Measurements from ENCODE around the gene HMOX2.

HMOX2 gene

DNA sequence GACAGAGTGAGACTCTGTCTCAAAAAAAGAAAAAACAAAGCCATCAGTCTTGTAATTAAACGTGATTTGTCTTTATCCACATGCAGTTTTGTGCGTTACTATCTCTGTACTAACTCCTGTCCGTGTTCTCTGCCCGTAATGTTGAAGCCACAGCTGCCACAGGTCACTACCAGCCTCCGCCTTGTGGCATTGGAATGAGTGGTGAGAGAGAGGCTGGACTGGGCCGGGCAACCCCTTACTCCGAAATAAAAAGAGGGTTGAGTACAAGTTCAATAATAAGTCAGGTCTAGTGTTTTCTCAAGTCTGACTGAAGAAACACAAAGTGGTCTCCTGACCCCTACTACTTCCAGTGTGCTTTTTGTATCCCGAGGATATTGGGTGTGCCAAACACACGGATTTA lies 45.2 kb upstream of the HMOX2 start:
- H2BK12ac ChIP-seq (ENCODE audit: low read length in 2 of 2) = no peak overlapping the region
- H3K27me3 ChIP-seq (ENCODE audit: control insufficient read depth in 1 of 2, insufficient read depth in 1 of 2, low read length in 2 of 2) = no peaks in the 10 kb centered on the region
- no peak overlapping the region for H2BK5ac ChIP-seq (ENCODE audit: low read depth, low read length, poor library complexity, severe bottlenecking)
- peaks cover 3% of the 10 kb centered on the region for H3K4me1 ChIP-seq (ENCODE audit: control insufficient read depth, insufficient read depth, low read depth, low read length)
- 96% methylated on average over 9 of the region's 9 CpGs for WGBS
- H3K23ac ChIP-seq (ENCODE audit: low read length in 2 of 2) = no peak overlapping the region
- H2AFZ ChIP-seq (ENCODE audit: low read depth, low read length) = no peak overlapping the region
- no peaks in the 10 kb centered on the region for H3K9me3 ChIP-seq (ENCODE audit: control insufficient read depth, low read length)
- no peak overlapping the region for H3K27ac ChIP-seq (ENCODE audit: low read length, poor library complexity, severe bottlenecking)
- no peak overlapping the region for H4K8ac ChIP-seq (ENCODE audit: low read length)
- peaks cover 12 to 54% of the 10 kb centered on the region in 2 experiments for H3K36me3 ChIP-seq (ENCODE audit: control insufficient read depth in 1 of 2, insufficient read depth in 2 of 2, low read depth in 1 of 2, low read length in 2 of 2)
- H3K79me1 ChIP-seq (replicated peaks; ENCODE audit: low read length, poor library complexity, severe bottlenecking) = peaks cover 19% of the 10 kb centered on the region
- H4K91ac ChIP-seq (ENCODE audit: low read length) = no peak overlapping the region
- no peak overlapping the region for H3K4me2 ChIP-seq (ENCODE audit: low read length, poor library complexity, severe bottlenecking)
- no peak overlapping the region for H3K4me3 ChIP-seq (ENCODE audit: insufficient read depth in 1 of 2, low read depth in 1 of 2, low read length in 2 of 2)
- H2BK120ac ChIP-seq (ENCODE audit: low read depth, low read length) = no peak overlapping the region
- H2BK15ac ChIP-seq (ENCODE audit: low read depth, poor library complexity, severe bottlenecking) = no peak overlapping the region
- H2AK5ac ChIP-seq (ENCODE audit: low read length, severe bottlenecking) = no peak overlapping the region
- no peak for DNase-seq
- H3K9ac ChIP-seq (ENCODE audit: low read length) = no peak overlapping the region
- no peak overlapping the region for H3K14ac ChIP-seq (ENCODE audit: low read length in 2 of 2)
- no peak overlapping the region for H3K4ac ChIP-seq (ENCODE audit: low read depth in 1 of 2, low read length in 2 of 2)
- H3K18ac ChIP-seq (ENCODE audit: low read depth in 1 of 2, low read length in 2 of 2) = no peak overlapping the region

DNA sequence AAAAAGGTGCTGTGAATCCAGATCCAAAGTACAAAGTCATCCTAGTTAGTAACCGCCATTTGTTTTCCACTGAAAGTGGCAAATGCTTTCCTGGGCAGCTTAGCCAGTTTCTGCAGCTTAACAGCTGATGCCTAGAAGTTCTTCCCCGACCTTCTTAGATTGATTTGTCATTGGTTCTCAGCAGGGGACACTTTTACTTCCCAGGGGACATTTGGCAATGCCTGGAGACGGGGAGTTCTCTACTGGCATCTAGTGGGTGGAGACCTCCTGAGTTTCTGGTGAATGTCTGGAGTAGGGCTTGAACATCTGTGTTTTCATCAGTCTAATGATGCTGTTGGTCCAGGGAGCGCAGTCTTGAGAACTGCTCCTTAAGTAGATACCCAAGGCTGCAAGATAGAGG lies 43.0 kb upstream of the HMOX2 start:
- H2BK120ac ChIP-seq (ENCODE audit: low read depth, low read length) = no peak overlapping the region
- no peak overlapping the region for H3K4me2 ChIP-seq (ENCODE audit: low read length, poor library complexity, severe bottlenecking)
- H3K23ac ChIP-seq (ENCODE audit: low read length in 2 of 2) = no peak overlapping the region
- H4K8ac ChIP-seq (ENCODE audit: low read length) = no peak overlapping the region
- no peaks in the 10 kb centered on the region for H3K4me1 ChIP-seq (ENCODE audit: control insufficient read depth, insufficient read depth, low read depth, low read length)
- peaks cover 21 to 71% of the 10 kb centered on the region in 2 experiments for H3K36me3 ChIP-seq (ENCODE audit: control insufficient read depth in 1 of 2, insufficient read depth in 2 of 2, low read depth in 1 of 2, low read length in 2 of 2)
- H2AK5ac ChIP-seq (ENCODE audit: low read length, severe bottlenecking) = no peak overlapping the region
- no peak overlapping the region for H2BK15ac ChIP-seq (ENCODE audit: low read depth, poor library complexity, severe bottlenecking)
- H3K4ac ChIP-seq (ENCODE audit: low read depth in 1 of 2, low read length in 2 of 2) = no peak overlapping the region
- no peak overlapping the region for H2BK5ac ChIP-seq (ENCODE audit: low read depth, low read length, poor library complexity, severe bottlenecking)
- no peak for DNase-seq
- H3K4me3 ChIP-seq (ENCODE audit: insufficient read depth in 1 of 2, low read depth in 1 of 2, low read length in 2 of 2) = no peak overlapping the region
- peaks cover 27% of the 10 kb centered on the region for H3K79me1 ChIP-seq (replicated peaks; ENCODE audit: low read length, poor library complexity, severe bottlenecking)
- no peaks in the 10 kb centered on the region for H3K27me3 ChIP-seq (ENCODE audit: control insufficient read depth in 1 of 2, insufficient read depth in 1 of 2, low read length in 2 of 2)
- H3K27ac ChIP-seq (ENCODE audit: low read length, poor library complexity, severe bottlenecking) = no peak overlapping the region
- H2BK12ac ChIP-seq (ENCODE audit: low read length in 2 of 2) = no peak overlapping the region
- H2AFZ ChIP-seq (ENCODE audit: low read depth, low read length) = no peak overlapping the region
- no peak overlapping the region for H3K9ac ChIP-seq (ENCODE audit: low read length)
- H3K18ac ChIP-seq (ENCODE audit: low read depth in 1 of 2, low read length in 2 of 2) = no peak overlapping the region
- no peak overlapping the region for H3K14ac ChIP-seq (ENCODE audit: low read length in 2 of 2)
- H4K91ac ChIP-seq (ENCODE audit: low read length) = no peak overlapping the region
- WGBS = 84% methylated on average over 4 of the region's 4 CpGs
- H3K9me3 ChIP-seq (ENCODE audit: control insufficient read depth, low read length) = no peaks in the 10 kb centered on the region

DNA sequence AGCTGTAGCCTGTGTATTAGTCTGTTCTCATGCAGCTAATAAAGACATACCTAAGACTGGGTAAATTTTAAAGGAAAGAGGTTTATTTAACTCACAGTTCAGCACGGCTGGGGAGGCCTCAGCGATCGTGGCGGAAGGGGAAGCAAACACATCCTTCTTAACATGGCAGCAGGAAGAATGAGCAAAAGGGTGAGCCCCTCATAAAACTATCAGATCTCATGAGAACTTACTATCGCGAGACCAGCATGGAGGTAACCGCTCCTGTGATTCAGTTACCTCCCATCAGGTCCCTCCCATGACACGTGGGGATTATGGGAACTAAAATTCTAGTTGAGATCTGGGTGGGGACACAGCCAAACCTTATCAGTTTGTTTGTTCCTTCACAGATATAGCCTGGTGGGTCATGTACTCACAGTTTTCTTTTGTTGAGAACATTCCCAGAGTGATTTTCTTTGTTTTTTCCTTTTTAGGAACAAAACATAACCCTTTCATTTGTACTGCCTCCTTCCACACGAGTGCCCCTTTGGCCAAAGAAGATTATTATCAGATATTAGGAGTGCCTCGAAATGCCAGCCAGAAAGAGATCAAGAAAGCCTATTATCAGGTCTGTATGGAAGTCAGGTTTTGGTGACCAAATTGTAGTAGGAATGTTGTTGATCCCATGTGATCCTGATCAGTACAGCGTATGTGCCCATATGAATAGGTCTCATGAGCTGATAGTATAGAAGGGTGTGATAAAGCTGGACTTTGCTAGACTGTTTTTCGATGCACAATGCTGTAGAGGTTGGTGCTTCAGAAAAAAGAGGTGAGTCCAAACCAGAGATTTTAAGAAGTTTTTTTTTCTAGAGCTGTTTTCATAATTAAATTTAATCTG lies 42.0 kb upstream of the HMOX2 start:
- Histone ChIP-seq H2BK120ac (ENCODE audit: low read depth, low read length) (no peak overlapping the region), H3K36me3 (ENCODE audit: control insufficient read depth in 1 of 2, insufficient read depth in 2 of 2, low read depth in 1 of 2, low read length in 2 of 2) (peaks cover 19 to 78% of the 10 kb centered on the region in 2 experiments), H4K8ac (ENCODE audit: low read length) (no peak overlapping the region), H3K4me2 (ENCODE audit: low read length, poor library complexity, severe bottlenecking) (no peak overlapping the region), H3K27ac (ENCODE audit: low read length, poor library complexity, severe bottlenecking) (no peak overlapping the region), H3K18ac (ENCODE audit: low read depth in 1 of 2, low read length in 2 of 2) (no peak overlapping the region), H2AK5ac (ENCODE audit: low read length, severe bottlenecking) (no peak overlapping the region), H3K79me1 (replicated peaks; ENCODE audit: low read length, poor library complexity, severe bottlenecking) (peaks cover 25% of the 10 kb centered on the region), H3K4ac (ENCODE audit: low read depth in 1 of 2, low read length in 2 of 2) (no peak overlapping the region), H2BK12ac (ENCODE audit: low read length in 2 of 2) (no peak overlapping the region), H3K9ac (ENCODE audit: low read length) (no peak overlapping the region), H4K91ac (ENCODE audit: low read length) (no peak overlapping the region), H3K9me3 (ENCODE audit: control insufficient read depth, low read length) (no peaks in the 10 kb centered on the region), H2AFZ (ENCODE audit: low read depth, low read length) (no peak overlapping the region), H3K27me3 (ENCODE audit: control insufficient read depth in 1 of 2, insufficient read depth in 1 of 2, low read length in 2 of 2) (no peaks in the 10 kb centered on the region), H2BK5ac (ENCODE audit: low read depth, low read length, poor library complexity, severe bottlenecking) (no peak overlapping the region), H3K4me3 (ENCODE audit: insufficient read depth in 1 of 2, low read depth in 1 of 2, low read length in 2 of 2) (no peak overlapping the region), H2BK15ac (ENCODE audit: low read depth, poor library complexity, severe bottlenecking) (no peak overlapping the region), H3K14ac (ENCODE audit: low read length in 2 of 2) (no peak overlapping the region), H3K4me1 (ENCODE audit: control insufficient read depth, insufficient read depth, low read depth, low read length) (no peaks in the 10 kb centered on the region), H3K23ac (ENCODE audit: low read length in 2 of 2) (no peak overlapping the region)
- 97% methylated on average over 12 of the region's 12 CpGs for WGBS
- no peak for DNase-seq

DNA sequence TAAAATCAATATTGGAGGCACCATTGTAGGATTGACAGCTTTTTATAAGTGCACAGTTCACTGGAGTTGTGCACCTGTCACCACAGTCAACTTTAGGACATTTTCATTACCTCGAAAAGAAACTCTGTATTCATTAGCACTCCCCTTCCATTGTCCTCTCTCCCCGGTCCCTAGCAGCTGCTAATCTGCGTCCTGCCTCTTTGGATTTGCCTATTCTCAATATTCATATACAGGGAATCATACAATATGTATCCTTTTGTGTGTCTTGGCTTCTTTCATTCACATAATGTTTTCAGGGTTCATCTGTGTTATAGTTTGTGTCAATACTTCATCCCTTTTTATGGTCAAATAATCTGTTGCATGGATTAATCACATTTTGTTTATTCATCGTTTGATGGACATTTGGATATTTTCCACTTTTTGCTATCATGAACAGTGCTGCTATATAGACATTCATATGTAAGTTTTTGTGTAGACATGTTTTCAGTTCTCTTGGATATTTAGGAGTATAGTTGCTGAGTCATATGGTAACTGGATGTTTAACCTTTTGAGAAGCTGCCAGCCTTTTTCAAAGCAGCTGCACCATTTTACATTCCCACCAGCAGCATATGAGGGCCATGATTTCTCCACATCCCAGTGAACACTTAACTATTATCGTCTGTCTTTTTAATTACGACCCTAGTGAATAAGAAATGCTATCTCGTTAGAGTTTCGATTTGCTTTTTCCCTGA lies 40.7 kb upstream of the HMOX2 start:
- WGBS = 98% methylated on average over 5 of the region's 8 CpGs
- no peak overlapping the region for H4K8ac ChIP-seq (ENCODE audit: low read length)

More for the DNA sequence above, 40.7 kb upstream of the HMOX2 start:
- Histone ChIP-seq H2BK12ac (ENCODE audit: low read length in 2 of 2) (no peak overlapping the region), H2BK5ac (ENCODE audit: low read depth, low read length, poor library complexity, severe bottlenecking) (no peak overlapping the region), H3K4me1 (ENCODE audit: control insufficient read depth, insufficient read depth, low read depth, low read length) (no peaks in the 10 kb centered on the region), H3K14ac (ENCODE audit: low read length in 2 of 2) (no peak overlapping the region), H2AFZ (ENCODE audit: low read depth, low read length) (no peak overlapping the region), H3K23ac (ENCODE audit: low read length in 2 of 2) (no peak overlapping the region), H3K27ac (ENCODE audit: low read length, poor library complexity, severe bottlenecking) (no peak overlapping the region), H3K4me2 (ENCODE audit: low read length, poor library complexity, severe bottlenecking) (no peak overlapping the region), H2BK15ac (ENCODE audit: low read depth, poor library complexity, severe bottlenecking) (no peak overlapping the region), H3K36me3 (ENCODE audit: control insufficient read depth in 1 of 2, insufficient read depth in 2 of 2, low read depth in 1 of 2, low read length in 2 of 2) (peaks cover 26 to 84% of the 10 kb centered on the region in 2 experiments), H3K27me3 (ENCODE audit: control insufficient read depth in 1 of 2, insufficient read depth in 1 of 2, low read length in 2 of 2) (no peaks in the 10 kb centered on the region), H2BK120ac (ENCODE audit: low read depth, low read length) (no peak overlapping the region), H3K79me1 (replicated peaks; ENCODE audit: low read length, poor library complexity, severe bottlenecking) (peaks cover 23% of the 10 kb centered on the region), H3K9me3 (ENCODE audit: control insufficient read depth, low read length) (no peaks in the 10 kb centered on the region), H3K9ac (ENCODE audit: low read length) (no peak overlapping the region), H3K18ac (ENCODE audit: low read depth in 1 of 2, low read length in 2 of 2) (no peak overlapping the region), H4K91ac (ENCODE audit: low read length) (no peak overlapping the region), H3K4me3 (ENCODE audit: insufficient read depth in 1 of 2, low read depth in 1 of 2, low read length in 2 of 2) (no peak overlapping the region), H3K4ac (ENCODE audit: low read depth in 1 of 2, low read length in 2 of 2) (no peak overlapping the region), H2AK5ac (ENCODE audit: low read length, severe bottlenecking) (no peak overlapping the region)
- DNase-seq = no peak
